Neural cell (in vitro differentiated cells): Measurements from ENCODE around the gene NRP2.

Experiments used
- EP300 ChIP-seq: fragments of 450-650 bp; conservative IDR thresholded peaks from 2 replicates; pipeline ENCODE4 v1.6.1; 2014; ENCODE audit warnings: antibody characterized with exemption, mild to moderate bottlenecking, moderate library complexity; ENCODE audit not compliant: poor library complexity, severe bottlenecking
- EZH2 ChIP-seq: fragments of 200-600, 300-800 bp; shearing (Covaris generic), sonication (generic); IDR thresholded peaks from 2 replicates; pipeline ENCODE4 v1.6.1; 2014; ENCODE audit warnings: antibody characterized with exemption, low read length, borderline replicate concordance, mild to moderate bottlenecking; ENCODE audit not compliant: insufficient read depth, poor library complexity, severe bottlenecking
- MXI1 ChIP-seq: fragments of 450-650 bp; conservative IDR thresholded peaks from 2 replicates; pipeline ENCODE4 v1.6.1; 2014; ENCODE audit warnings: antibody characterized with exemption, mild to moderate bottlenecking; ENCODE audit not compliant: poor library complexity, severe bottlenecking
- POLR2AphosphoS5 ChIP-seq: IDR thresholded peaks from 2 replicates; pipeline ENCODE4 v1.6.1; 2012
- RAD21 ChIP-seq: fragments of 450-650 bp; conservative IDR thresholded peaks from 2 replicates; pipeline ENCODE4 v1.6.1; 2014; ENCODE audit warnings: antibody characterized with exemption, mild to moderate bottlenecking, moderate library complexity
- SMC3 ChIP-seq: fragments of 450-650 bp; conservative IDR thresholded peaks from 2 replicates; pipeline ENCODE4 v1.6.1; 2014; ENCODE audit warnings: antibody characterized with exemption, mild to moderate bottlenecking, moderate library complexity; ENCODE audit not compliant: poor library complexity
- TAF1 ChIP-seq: IDR thresholded peaks from 2 replicates; pipeline ENCODE4 v1.6.1; 2012; ENCODE audit warnings: low read depth
- TF ChIP-seq, protein P1 (sequence below): fragments of 450-650 bp; IDR thresholded peaks from 2 replicates; pipeline ENCODE4 v1.5.1; 2014; ENCODE audit warnings: antibody characterized with exemption, mild to moderate bottlenecking, moderate library complexity; ENCODE audit not compliant: poor library complexity, severe bottlenecking
- TF ChIP-seq, protein P2 (sequence below): IDR thresholded peaks from 2 replicates; pipeline ENCODE4 v1.6.1; 2012; ENCODE audit warnings: borderline replicate concordance

DNA sequence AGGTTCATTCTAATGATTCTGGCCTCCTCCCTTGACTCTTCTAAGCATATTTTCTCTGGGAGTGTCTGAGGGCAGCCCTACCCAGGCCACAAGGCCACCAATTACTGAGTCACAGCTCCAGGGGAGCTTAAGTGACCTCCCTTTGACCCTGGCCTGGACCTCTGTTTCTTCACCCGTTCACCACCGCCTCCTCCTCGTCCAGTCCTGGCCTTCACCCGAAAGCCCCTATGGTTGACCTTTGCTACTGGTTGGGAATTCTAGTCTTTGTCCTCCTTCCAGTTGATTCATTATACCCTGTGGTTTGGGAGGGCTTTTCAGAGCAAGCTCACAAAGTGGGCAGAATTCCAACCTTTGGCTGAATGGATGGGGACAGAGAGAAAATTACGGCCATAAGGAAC, 72.6 kb downstream of the NRP2 start:
- no peak for TF ChIP-seq EZH2
- TF ChIP-seq, protein P1, sequence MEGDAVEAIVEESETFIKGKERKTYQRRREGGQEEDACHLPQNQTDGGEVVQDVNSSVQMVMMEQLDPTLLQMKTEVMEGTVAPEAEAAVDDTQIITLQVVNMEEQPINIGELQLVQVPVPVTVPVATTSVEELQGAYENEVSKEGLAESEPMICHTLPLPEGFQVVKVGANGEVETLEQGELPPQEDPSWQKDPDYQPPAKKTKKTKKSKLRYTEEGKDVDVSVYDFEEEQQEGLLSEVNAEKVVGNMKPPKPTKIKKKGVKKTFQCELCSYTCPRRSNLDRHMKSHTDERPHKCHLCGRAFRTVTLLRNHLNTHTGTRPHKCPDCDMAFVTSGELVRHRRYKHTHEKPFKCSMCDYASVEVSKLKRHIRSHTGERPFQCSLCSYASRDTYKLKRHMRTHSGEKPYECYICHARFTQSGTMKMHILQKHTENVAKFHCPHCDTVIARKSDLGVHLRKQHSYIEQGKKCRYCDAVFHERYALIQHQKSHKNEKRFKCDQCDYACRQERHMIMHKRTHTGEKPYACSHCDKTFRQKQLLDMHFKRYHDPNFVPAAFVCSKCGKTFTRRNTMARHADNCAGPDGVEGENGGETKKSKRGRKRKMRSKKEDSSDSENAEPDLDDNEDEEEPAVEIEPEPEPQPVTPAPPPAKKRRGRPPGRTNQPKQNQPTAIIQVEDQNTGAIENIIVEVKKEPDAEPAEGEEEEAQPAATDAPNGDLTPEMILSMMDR, result no peak
- TF ChIP-seq TAF1, result no peak
- TF ChIP-seq RAD21, result no peak
- TF ChIP-seq MXI1, result no peak
- TF ChIP-seq POLR2AphosphoS5, result no peak
- TF ChIP-seq, protein P2, sequence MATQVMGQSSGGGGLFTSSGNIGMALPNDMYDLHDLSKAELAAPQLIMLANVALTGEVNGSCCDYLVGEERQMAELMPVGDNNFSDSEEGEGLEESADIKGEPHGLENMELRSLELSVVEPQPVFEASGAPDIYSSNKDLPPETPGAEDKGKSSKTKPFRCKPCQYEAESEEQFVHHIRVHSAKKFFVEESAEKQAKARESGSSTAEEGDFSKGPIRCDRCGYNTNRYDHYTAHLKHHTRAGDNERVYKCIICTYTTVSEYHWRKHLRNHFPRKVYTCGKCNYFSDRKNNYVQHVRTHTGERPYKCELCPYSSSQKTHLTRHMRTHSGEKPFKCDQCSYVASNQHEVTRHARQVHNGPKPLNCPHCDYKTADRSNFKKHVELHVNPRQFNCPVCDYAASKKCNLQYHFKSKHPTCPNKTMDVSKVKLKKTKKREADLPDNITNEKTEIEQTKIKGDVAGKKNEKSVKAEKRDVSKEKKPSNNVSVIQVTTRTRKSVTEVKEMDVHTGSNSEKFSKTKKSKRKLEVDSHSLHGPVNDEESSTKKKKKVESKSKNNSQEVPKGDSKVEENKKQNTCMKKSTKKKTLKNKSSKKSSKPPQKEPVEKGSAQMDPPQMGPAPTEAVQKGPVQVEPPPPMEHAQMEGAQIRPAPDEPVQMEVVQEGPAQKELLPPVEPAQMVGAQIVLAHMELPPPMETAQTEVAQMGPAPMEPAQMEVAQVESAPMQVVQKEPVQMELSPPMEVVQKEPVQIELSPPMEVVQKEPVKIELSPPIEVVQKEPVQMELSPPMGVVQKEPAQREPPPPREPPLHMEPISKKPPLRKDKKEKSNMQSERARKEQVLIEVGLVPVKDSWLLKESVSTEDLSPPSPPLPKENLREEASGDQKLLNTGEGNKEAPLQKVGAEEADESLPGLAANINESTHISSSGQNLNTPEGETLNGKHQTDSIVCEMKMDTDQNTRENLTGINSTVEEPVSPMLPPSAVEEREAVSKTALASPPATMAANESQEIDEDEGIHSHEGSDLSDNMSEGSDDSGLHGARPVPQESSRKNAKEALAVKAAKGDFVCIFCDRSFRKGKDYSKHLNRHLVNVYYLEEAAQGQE, result no peak
- no peak for TF ChIP-seq EP300
- no peak for TF ChIP-seq SMC3
